GM19351 (cell line): ENCODE data around the gene DNM3.
A peak's percentile ranks its signal among the peaks of the same experiment; 100 is the strongest.

Experiments used
- ATAC-seq: cut with Tn5 transposase; IDR thresholded peaks from one replicate; pipeline ENCODE4 v1.9.1; 2021; ENCODE audit warnings: mild to moderate bottlenecking, moderate library complexity; ENCODE audit not compliant: unreplicated experiment

The DNM3 gene

DNA sequence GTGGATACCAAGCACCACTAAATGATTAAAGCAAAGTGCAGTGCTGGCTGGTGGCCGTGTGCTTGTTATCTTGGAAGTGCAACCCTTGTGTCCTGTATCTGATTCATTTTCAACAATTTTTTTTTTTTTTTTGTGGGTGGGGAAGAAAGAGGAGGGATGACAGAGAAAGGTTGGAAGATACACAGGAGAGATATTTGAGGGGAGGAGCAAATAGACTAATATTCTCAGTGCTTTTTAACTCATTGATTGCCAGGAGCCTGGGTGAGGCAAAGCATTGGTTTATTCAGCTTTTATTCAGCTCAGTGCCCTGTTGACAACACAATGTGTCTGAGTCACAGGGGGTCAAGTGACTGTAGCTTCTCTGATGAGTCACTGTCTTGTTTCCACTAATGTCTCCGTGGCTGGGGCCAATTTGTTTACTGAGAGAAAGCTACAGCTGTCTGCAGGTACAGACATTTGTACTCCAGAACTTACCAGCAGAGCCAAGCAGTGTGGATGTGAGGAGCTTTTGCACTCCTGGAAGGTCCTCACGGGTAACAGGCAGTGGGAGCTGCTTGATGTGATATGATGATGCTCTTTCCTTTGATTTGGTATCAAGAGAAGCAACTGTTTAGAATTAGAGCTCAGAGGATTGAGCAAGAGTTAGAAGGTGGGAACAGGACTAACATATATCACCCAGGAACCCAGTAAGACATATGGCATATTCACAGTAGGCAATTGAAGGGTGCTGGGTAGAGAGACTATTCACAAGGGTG lies 23.6 kb upstream of the DNM3 start:
- peak; percentile 73 for ATAC-seq

DNA sequence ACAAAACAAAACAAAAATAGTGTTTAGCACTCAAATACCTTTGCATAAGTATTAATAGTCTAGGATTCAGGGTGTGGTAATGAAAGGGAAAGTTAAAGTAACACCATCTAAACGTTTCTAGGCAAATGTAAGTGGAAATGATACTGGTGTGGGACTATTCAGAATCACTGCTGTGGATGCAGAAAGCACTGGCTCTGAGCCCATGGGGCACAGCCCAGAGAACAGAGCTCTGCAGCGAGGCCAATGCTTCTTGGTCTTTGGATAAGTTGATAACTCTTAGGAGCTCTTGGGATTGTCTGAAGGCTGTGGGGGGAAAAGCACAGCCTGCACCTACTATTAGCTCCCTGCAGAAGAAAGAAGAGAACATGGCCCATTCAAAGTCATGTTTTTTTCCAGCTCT lies 21.4 kb upstream of the DNM3 start:
- ATAC-seq = no peak

DNA sequence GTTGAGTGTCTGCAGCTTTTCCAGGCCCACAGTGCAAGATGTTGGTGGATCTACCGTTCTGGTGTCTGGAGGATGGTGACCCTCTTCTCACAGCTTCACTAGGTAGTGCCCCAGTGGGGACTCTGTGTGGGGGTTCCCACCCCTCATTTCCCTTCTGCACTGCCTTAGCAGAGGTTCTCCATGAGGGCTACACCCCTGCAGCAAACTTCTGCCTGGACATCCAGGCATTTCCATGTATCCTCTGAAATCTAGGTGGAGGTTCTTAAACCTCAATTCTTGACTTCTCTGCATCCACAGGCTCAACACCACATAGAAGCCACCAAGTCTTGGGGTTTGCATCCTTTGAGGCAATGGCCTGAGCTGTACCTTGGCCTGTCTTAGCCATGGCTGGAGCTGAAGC lies 14.3 kb upstream of the DNM3 start:
- no peak for ATAC-seq

DNA sequence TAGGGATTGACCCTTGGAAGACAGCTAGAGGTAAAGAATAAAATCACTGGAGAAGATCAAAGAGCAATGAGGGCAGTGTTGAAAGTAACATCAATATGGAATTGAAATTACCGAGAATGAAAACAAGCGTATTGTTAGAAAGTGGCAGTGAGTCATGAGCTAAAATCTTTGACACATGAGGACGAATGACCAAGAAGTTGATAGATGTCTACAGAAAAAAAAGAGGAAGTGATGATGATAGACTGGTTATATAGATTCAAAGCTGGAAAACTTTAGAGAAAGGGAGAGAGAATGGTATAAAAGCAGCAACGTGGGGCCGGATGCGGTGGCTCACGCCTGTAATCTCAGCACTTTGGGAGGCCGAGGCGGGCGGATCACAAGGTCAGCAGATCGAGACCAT lies 12.5 kb upstream of the DNM3 start:
- ATAC-seq = peak; percentile 79

DNA sequence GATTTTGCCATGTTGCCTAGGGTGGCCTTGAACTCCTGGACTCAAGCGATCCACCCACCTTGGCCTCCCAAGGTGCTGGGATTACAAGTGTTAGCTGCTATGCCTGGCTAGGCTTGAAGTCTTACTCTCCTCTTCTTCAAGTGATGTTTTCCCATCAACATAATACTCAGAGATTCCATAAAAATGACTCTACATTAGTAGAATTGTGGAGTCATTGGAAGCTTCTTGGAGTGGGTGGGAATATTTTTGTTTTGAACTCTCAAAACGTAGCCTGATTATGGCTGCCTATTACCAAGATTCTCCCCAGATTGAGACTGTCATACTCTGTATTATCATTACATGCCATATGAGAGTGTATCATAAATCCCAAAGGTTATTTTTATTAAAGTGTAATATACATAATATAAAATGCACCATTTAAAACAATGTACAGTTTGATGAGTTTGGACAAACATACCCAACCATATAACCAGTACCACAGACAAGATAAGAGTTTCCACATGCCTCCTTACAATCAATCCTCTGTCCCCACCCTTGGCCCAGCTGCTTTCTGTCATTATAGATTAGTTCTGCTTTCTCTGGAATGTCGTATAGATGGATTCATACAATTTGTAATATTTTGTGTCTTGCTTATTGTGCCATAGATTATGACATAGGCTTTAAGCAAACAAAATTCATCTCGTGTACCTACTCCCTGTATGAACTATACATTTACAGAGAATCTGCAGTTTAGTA lies 8.0 kb upstream of the DNM3 start:
- no peak for ATAC-seq

DNA sequence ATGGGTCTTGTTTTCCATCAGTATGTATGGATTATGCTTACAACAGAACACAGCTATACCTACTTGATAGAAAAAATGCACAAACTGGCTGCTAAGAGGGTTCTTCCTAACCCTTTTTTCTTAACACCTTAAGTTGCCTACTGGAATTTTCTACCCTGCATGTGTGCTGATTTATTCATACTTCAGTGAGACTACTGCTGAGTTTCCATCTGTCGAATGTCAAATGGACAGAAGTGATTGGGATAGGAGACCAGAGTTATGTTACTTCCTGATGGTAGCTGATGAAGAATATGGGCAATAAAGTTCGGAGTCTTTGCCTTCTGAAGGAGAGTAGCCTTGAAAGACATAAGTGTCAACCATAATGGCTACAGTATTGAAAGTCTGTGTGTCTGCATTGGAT lies 6.5 kb upstream of the DNM3 start:
- no peak for ATAC-seq

DNA sequence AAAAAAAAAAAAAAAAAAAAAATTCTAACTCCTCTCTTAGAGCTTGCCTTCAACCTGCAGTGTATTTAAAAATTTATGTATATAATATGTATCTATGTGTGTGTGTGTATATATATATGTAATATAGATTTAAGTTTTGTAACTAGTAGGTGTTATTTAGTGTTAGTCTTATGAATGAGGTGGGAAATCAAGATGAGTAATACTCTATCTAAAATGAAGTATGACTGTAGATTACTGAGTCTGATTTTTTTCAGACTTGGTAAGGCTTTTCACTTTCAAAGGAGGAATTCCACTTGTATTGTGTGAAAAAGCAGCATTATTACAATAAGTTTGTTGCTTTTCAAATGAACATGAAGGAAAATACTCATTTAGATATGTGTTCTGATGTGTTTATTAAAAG lies 5.4 kb upstream of the DNM3 start:
- no peak for ATAC-seq

DNA sequence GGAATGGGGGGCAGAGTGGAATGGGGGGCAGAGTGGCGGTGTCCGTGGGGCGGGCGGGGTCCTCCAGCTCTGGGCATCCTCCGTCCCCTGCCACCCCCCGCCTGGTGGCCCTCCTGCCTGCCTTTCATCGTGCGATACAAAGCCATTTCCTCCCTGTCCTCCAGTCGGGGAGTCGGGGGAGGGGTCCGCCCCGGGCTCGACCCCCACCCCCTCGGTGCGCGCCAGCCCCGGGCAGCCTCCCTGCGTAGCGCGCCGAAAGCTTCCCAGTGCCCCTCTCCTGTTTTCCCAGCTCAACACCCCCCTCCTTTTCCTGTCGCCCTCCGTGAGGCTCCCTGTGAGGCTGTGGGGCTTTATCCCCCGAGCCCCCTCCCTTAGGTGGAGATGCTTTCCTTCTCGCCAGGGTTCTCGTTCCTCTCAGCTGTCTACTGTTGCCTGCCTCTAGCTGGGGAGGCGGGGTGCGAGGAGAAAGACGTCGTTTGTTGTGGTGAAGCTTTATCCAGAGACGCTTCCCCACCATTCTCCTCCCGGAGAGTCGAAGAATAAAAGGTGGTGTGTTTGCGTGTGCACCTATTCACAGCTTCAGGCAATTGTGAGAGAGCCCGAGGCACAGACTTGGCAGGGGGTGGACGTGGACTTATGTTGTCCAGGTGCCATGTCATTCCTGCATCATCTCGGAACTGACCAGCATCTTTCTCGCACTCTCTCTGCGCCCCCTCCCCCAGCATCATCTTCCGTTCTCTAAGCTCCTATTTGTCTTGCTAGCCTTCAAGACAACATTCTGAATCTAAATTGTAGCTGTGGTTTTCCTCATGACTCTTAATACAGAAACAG lies 848 bp downstream of the DNM3 start:
- no peak for ATAC-seq

DNA sequence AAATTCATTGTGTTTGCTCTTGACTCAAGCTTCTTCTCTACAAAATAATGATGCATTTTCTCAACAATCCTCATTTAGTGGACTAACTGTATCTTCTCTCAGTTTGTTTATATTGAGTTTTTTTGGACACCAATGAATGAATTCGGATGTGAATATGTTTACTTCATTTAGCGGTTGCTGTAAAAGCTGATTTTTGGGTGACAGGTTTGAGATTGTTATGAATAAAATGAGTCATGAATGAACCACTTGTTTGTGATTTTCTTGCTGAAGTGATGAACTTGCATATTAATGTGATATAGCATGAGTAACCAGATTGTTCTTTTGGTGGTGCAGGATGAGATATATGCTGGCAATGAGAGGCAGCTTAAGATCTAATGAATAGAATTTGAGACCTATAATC lies 3.1 kb downstream of the DNM3 start:
- no peak for ATAC-seq

DNA sequence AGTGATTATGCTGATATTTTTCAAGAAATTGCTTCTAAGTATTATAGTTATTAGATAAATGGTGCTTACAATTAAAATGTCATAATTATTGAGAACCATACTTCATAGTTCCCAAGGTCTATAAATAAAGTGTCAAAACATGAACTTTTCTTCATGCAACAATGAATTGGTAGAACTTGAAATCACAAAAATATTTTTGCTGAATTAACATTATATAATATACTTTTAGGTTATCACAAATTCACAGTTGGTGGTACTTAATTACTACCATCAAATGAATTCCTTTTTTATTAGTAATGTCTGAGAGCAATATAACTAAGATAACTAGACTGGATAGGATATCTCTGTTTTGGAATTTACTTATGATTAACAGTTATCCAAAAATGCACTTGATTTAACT lies 4.7 kb downstream of the DNM3 start:
- ATAC-seq = no peak

DNA sequence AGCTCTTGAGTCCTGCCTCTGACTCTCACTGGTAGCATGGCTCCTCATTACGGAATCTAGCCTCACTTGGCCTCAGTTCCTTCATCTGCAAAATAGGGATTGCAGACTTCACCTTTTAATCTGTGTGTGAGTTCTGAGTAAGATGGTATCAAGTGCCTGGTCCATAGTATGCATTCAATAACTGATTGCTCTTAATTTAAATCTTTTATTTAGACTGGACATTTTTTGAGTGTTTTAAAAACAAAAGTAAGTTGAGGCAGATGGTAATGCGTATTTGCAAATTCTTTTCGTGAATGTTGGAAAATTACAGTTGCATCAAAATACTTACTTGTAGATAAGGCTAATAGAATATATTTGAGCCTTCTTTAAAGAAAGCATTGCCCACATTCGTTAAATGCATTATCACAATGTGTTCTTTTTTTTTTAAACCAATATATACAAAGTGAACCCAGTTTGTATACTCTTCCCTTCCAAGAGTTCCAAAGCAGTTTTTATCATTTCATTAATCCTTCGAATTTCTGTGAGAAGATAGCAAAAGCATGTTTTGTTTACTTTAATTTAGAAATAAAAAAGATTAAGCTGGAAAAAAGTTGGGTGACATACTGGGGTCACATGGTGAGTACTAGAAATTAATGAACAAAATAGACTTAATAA lies 8.1 kb downstream of the DNM3 start:
- ATAC-seq = no peak

DNA sequence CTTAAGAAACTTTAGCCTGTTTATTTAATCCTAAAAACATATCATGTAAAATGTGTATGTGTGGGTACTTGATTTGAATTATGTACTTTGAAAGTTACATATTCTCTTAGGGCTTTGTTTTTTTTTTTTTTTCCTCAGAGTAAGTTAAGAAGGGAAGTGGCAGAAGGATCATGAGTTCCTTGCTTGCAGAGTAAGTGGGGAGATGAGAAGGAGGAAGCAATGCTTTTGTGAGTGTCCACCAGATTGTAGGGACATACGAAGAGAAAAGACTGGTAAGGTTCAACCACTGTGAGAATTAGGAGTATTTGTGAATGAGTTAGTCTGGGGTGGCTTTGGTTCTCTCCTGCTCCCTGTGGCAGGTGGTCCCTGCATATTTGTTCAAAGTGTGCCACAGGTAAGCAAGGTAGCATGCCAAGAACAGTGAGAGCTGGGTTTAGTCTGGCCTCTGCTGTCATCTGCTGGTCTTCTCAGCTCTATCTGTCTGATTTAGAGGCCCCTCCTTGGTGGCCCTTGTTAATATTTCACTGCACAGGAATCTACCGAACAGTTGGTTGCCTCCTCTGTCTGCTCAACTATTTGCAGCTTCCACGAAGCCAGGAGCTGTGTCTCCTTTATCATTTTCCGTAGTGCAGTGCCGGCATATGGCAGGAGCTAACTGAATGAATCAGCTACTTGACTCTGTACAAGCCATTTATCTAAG lies 9.5 kb downstream of the DNM3 start:
- ATAC-seq = no peak

DNA sequence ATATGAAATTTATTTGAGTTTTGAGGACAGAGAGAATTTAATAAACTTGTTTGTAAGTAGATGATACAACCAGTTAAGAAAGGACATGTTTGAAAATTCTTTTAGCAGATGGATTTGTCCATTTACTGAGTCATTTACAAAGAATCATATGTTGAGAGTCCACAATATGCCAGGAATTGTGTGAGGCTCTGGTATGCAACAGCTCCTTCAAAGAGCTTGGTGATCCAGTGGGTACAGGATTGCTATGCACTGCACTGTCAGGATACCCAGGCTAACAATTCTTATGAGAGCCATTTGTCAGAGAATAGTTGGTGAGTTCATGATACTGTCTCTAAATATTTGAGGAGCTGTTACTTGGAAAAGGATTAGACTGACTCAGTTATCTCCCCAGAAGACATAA lies 11.0 kb downstream of the DNM3 start:
- no peak for ATAC-seq

DNA sequence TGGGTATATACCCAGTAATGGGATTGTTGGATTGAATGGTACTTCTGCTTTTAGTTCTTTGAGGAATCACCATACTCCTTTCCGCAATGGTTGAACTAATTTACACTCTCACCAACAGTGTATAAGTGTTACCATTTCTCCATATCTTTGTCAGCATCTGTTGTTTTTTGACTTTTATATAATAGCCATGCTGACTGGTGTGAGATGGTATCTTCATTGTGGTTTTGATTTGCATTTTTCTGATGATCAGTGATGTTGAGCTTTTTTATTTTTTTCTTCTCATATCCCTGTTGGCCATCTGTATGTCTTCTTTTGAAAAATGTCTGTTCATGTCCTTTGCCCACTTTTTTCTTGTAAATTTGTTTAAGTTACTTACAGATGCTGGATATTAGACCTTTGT lies 14.1 kb downstream of the DNM3 start:
- ATAC-seq = no peak

DNA sequence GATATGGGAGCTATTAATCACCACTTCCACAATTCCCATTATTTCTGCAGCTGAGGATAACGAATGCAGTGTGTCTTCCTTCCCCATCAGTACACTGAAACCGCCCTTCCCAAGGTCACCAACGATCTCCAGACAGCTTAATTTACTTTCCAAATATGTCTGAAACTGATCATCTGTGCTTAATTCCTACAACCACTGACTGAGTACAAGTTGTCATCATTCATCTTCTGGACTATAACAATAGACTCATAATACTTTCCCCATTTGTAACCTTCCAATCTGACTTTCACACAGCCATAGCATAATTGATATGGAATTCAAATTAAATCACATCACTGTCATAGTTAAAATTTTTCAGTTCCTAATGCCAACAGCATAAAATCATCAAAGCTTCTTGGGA lies 17.4 kb downstream of the DNM3 start:
- no peak for ATAC-seq

DNA sequence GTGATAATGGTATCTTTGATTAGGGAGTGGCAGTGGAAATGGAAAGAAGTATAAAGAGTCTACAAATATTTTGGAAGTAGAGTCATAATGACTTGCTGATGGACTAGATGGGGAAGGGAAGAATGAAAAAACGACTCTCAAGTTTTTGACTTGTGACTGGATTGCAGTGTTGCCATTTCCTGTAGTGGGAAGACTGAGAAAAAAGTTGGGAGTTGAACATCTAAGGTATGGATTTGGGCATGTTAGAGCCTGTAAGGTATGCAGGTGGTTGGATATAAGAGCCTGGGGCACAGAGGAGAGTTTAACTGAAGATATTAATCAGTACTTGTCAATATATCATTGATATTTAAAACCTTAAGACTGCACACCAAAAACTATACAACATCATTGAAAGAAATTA lies 19.4 kb downstream of the DNM3 start:
- ATAC-seq = no peak

DNA sequence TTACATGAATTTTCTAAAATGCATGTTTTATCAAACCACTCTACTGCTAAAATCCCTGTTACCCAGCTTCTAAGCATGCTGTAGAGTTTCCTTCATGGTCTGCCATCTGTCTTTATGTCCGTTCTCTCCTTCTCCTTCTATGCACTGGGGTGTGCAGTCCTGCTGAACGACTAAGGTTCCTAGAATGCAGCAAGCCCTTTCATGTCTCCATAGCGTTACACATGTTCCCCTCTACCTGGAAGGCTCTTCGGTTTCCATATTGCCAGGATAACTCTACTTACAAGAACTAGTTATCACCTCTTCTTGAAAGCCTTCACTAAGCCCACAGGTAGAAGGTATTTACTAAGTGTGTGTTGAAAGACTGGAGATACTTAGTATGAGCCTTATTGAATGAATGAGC lies 22.2 kb downstream of the DNM3 start:
- ATAC-seq = no peak

DNA sequence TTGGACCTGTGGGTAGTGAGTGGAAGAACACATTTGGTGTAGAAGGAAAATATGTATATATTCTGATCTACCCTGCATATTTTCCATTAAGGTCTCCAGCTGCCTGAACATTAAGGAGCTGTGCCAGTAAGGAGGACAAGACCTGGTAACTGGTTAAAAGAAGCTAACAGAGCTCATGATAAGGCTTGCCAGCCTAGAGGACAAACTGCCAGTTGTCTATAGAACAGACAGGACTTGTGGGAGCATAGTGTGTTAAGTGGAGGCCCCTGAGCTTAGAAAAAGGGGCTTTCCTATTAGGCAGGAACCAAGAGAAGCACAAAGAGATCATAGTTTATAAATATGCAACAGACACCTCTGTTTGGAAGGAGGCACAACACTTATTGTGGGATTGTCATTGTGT lies 23.0 kb downstream of the DNM3 start:
- ATAC-seq = no peak

DNA sequence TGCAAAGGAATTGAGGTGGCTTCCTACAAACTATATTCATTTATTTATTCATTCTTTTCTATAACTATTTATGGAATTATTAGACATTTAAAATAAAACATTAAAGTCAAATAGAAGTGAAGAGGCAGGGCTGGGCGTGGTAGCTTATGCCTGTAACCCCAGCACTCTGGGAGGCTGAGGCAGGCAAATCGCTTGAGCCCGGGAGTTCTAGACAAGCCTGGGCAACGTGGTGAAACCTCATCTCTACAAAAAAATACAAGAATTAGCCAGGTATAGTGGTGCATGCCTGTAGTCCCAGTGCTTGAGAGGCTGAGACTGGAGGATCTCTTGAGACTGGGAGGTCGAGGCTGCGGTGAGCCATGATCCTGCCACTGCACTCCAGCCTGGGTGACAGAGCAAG lies 23.8 kb downstream of the DNM3 start:
- no peak for ATAC-seq

DNA sequence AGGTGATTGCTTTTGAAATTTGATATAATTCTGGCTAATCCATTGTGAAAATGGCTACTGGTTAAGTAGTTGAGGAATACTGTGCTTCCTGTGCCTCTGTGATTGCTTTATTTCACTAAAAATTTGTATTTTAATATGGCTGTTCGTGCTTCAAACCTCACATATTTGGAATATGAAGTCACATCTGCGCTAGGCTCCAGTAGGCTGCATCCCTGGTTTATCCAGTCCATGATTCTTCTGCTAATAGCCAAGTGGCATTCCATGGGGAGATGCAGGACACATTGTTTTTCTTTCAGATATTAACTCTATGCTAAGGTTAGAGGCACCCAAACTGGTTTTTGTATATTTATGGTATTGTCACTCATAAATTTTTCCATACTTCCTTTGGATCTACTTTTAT lies 25.9 kb downstream of the DNM3 start:
- ATAC-seq = no peak
